Stimulated activated naive CD8-positive, alpha-beta T cell treated with anti-CD3 and anti-CD28 coated beads, Interleukin-15, amount 100 ng/mL, for 72 hours (primary cell): ENCODE measurements around the gene PSME1.

ENCODE experiments used
- ATAC-seq: fragments of 150-1000 bp; cut with Tn5 transposase; 2 replicates; pipeline ENCODE4 v1.10.0; 2021; ENCODE audit warnings: mild to moderate bottlenecking, moderate library complexity
- DNase-seq, 2 donors: peaks; one replicate each; pipeline ENCODE4 v3.0.0; 2021 to 2022
- H3K27ac Mint-ChIP-seq, 2 donors: one replicate each; pipeline ENCODE4 v1.8.0; 2022; ENCODE audit warnings: mild to moderate bottlenecking in 2 of 2, mixed read lengths in 2 of 2, moderate library complexity in 2 of 2
- H3K27me3 Mint-ChIP-seq: one replicate; pipeline ENCODE4 v1.8.0; 2022; ENCODE audit warnings: mixed read lengths
- H3K4me1 Mint-ChIP-seq: one replicate; pipeline ENCODE4 v1.8.0; 2022; ENCODE audit warnings: mild to moderate bottlenecking, mixed read lengths
- H3K4me3 Mint-ChIP-seq, 2 donors: one replicate each; pipeline ENCODE4 v1.8.0; 2022; ENCODE audit warnings: mild to moderate bottlenecking in 2 of 2, mixed read lengths in 2 of 2, moderate library complexity in 1 of 2
- H3K9me3 Mint-ChIP-seq, 2 donors: one replicate each; pipeline ENCODE4 v1.8.0; 2022; ENCODE audit warnings: mixed read lengths in 2 of 2

Gene PSME1

GRCh38 chr14:24181371-24182077 lies 45.5 kb downstream of the PSME1 start:
- Mint-ChIP-seq H3K9me3 (no peaks in the 10 kb centered on the region), H3K4me3 (no peak overlapping the region), H3K27ac (peak overlapping the region in 1 of 2 donors; percentile 93), H3K4me1 (peaks cover 33% of the 10 kb centered on the region), H3K27me3 (no peaks in the 10 kb centered on the region)
- no peak for DNase-seq
- no peak for ATAC-seq

DNA sequence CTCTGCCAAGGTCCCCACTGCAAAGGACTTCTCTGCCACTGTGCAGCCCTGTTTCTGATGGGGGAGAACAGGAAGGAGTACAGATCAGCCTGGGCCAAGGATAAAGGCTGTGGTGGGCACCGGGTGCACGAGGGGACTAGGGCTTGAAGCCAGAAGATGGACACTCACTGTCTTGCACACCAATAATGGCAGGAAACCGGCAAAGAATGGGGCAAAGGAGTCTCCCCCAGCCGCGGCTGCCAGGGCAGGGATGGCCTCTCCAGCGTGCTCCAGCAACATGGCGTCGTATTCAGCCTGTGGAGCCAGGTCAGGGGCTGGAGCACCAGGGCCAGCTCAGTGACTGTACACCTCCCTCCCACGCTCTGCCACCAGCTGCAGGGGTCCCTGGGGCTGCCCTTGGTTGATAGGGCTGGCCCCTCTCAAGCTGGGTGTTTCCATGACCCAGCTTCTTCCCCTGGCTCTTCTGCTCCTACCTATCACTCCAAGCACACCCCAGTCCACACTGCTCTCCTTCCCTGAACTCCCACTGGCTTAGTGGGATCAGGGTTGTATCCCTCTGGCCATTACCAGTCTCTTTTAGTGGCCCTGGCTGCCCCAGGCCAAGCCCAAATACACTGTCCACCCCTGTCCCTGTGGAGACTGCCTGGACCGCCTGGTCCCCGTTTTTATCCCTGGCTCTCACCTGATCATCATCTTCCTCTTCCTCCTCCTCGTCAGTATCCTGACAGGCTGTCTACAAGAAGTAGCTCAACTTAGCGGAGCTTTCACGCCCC lies 46.3 kb downstream of the PSME1 start:
- peak overlapping the region; percentile 57 to 93 for H3K27ac Mint-ChIP-seq

DNA sequence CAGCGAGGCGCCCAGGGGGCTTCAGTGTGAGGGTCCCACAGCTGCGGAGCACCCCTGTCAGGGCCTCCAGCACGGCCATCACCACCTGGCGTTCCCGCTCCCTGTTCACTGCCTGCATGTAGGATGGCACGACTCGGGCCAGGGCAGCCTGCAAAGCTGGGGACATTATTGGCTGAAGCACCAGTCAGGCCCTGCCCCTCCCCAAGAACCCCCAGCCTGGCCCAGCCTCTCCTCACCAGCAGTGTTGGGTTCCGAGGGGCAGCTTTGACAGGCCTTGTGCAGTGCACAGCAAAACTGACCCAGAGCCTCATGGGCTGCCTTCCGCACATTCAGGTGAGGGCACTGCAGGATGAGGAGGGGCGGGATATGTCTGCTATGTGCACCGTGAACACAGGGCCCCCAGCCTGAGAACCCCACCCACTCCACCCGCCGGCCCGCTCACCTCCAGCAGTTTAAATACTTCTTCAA lies 47.1 kb downstream of the PSME1 start:
- H3K4me1 Mint-ChIP-seq = peaks cover 47% of the 10 kb centered on the region
- no peak overlapping the region for H3K4me3 Mint-ChIP-seq
- no peaks in the 10 kb centered on the region for H3K9me3 Mint-ChIP-seq
- no peaks in the 10 kb centered on the region for H3K27me3 Mint-ChIP-seq
- H3K27ac Mint-ChIP-seq = no peak overlapping the region
- DNase-seq = no peak
- ATAC-seq = no peak

More for the DNA sequence above, 46.3 kb downstream of the PSME1 start:
- peaks cover 39% of the 10 kb centered on the region for H3K4me1 Mint-ChIP-seq
- no peak for ATAC-seq
- no peak for DNase-seq
- H3K4me3 Mint-ChIP-seq = no peak overlapping the region
- H3K9me3 Mint-ChIP-seq = no peaks in the 10 kb centered on the region
- H3K27me3 Mint-ChIP-seq = no peaks in the 10 kb centered on the region

- Mint-ChIP-seq H3K27me3 (no peaks in the 10 kb centered on the region), H3K4me3 (no peak overlapping the region), H3K4me1 (peaks cover 55% of the 10 kb centered on the region), H3K9me3 (no peaks in the 10 kb centered on the region), H3K27ac (peak overlapping the region in 1 of 2 donors; percentile 87)
- DNase-seq (no peak), ATAC-seq (no peak)
Observed at GRCh38 chr14:24184104-24184970, 48.3 kb downstream of the PSME1 start.

DNA sequence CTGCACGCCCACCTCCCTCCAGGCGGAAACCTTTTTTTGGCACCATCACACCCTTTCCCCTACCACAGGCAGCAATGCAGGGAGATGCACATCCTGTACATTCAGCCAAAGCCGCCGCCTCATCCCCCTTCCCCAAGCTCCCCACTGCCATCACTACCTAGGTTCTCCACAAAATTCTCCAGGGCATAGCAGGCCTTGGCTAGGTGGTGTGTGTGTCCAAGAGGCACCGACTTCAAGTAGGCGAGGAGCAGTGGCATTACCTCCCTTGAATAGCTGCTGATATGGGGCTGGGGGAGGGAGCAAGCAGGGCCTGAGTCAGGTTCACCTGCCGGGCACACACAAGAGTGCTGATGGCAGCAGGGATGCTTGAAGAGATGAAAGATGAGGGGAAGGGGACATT lies 49.0 kb downstream of the PSME1 start:
- peaks cover 58% of the 10 kb centered on the region for H3K4me1 Mint-ChIP-seq
- ATAC-seq (no peak), DNase-seq (no peak)
- H3K9me3 Mint-ChIP-seq = no peaks in the 10 kb centered on the region
- H3K4me3 Mint-ChIP-seq = no peak overlapping the region
- peak overlapping the region in 1 of 2 donors; percentile 87 for H3K27ac Mint-ChIP-seq
- H3K27me3 Mint-ChIP-seq = no peaks in the 10 kb centered on the region

DNA sequence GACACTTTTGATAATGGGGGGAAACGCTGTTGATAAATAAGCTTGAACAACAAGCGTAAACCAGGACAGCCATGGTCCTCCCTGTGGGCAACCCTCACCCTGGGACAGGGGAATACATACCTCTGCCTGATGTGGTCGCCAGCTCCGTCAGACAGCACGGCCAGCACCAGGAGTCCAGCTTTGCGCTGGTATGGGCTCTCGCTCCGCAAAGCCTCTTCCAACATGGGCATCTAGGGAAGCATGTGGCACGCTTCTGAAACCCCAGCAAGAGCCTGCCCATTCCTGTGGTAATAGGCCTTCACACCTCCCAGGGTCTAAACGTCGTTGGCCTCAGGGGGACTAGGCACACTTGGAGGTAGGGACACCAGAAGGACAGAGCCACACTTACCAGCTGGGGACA lies 49.7 kb downstream of the PSME1 start:
- H3K27me3 Mint-ChIP-seq = no peaks in the 10 kb centered on the region
- peak overlapping the region in 1 of 2 donors; percentile 5 for H3K27ac Mint-ChIP-seq
- DNase-seq (no peak), ATAC-seq (no peak)
- H3K4me1 Mint-ChIP-seq = peaks cover 63% of the 10 kb centered on the region
- H3K9me3 Mint-ChIP-seq = no peaks in the 10 kb centered on the region
- H3K4me3 Mint-ChIP-seq = no peak overlapping the region

- no peak for ATAC-seq
- Mint-ChIP-seq H3K4me1 (peaks cover 64% of the 10 kb centered on the region), H3K4me3 (peak overlapping the region; percentile 68 to 97), H3K9me3 (no peaks in the 10 kb centered on the region), H3K27ac (peak overlapping the region in 1 of 2 donors; percentile 65), H3K27me3 (no peaks in the 10 kb centered on the region)
- DNase-seq = no peak
Observed at GRCh38 chr14:24186831-24187538, 51.0 kb downstream of the PSME1 start.

DNA sequence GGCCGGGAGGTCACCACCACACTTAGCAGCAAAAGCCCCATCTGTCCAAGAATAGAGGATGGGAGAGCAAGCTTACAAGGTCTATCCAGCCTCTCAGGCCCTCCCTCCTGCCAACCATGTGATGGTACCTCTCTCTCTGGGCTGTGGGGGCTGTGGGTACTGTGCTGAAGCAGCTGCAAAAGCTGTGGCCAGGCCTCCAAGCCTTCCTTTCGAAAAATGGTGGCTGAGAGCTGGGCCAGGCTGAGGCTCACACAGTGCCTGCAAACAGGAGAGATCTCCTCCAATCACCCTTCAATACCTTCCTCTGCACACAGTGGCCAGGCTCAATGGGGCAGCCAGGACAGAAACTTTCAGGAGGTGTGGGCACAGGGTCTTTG lies 51.5 kb downstream of the PSME1 start:
- Mint-ChIP-seq H3K4me1 (peaks cover 64% of the 10 kb centered on the region), H3K27me3 (no peaks in the 10 kb centered on the region), H3K4me3 (peak overlapping the region; percentile 88 to 97), H3K27ac (peak overlapping the region in 1 of 2 donors; percentile 45), H3K9me3 (no peaks in the 10 kb centered on the region)
- DNase-seq (no peak), ATAC-seq (no peak)
